GM18870 (cell line): Measurements from ENCODE around the gene ENOSF1.

Source experiments
- ATAC-seq: cut with Tn5 transposase; IDR thresholded peaks from one replicate; pipeline ENCODE4 v1.9.1; 2021; ENCODE audit warnings: moderate library complexity; ENCODE audit not compliant: unreplicated experiment

The ENOSF1 gene

GRCh38 chr18:644395-645004 lies 67.9 kb downstream of the ENOSF1 start:
- no peak for ATAC-seq

- no peak for ATAC-seq
These were observed 71.2 kb downstream of the ENOSF1 start for GRCh38 chr18:641224-641623.

GRCh38 chr18:635171-635570 lies 77.3 kb downstream of the ENOSF1 start:
- no peak for ATAC-seq

- ATAC-seq = no peak
These were observed 77.8 kb downstream of the ENOSF1 start for GRCh38 chr18:634551-635045.

GRCh38 chr18:631560-631959 lies 80.9 kb downstream of the ENOSF1 start:
- ATAC-seq = no peak

- ATAC-seq = no peak
These were observed 82.9 kb downstream of the ENOSF1 start for GRCh38 chr18:629269-630150.

GRCh38 chr18:627231-627630 lies 85.2 kb downstream of the ENOSF1 start:
- ATAC-seq = no peak

- ATAC-seq = no peak
These were observed 88.4 kb downstream of the ENOSF1 start for GRCh38 chr18:623761-624620.

- ATAC-seq = no peak
These were observed 90.1 kb downstream of the ENOSF1 start for GRCh38 chr18:622289-622688.

- no peak for ATAC-seq
These were observed 91.0 kb downstream of the ENOSF1 start for GRCh38 chr18:621291-622043.
